KMS-11 (cell line): Measurements from ENCODE around the gene HOXD8.

ENCODE experiments used
- H2AFZ ChIP-seq: fragments of 200-600 bp; sonication (generic); 2 replicates; pipeline ENCODE4 v1.6.1; 2016; ENCODE audit warnings: antibody characterized with exemption, mixed run types, low read depth
- H3K27ac ChIP-seq: fragments of 200-600 bp; sonication (generic); 2 replicates; pipeline ENCODE4 v1.6.1; 2016; ENCODE audit warnings: mild to moderate bottlenecking, mixed run types
- H3K27me3 ChIP-seq: fragments of 200-600 bp; sonication (generic); 2 replicates; pipeline ENCODE4 v1.6.1; 2017; ENCODE audit warnings: mild to moderate bottlenecking, low read depth, mixed run types, moderate library complexity; ENCODE audit not compliant: insufficient read depth
- H3K36me3 ChIP-seq: fragments of 200-600 bp; sonication (generic); 2 replicates; pipeline ENCODE4 v1.6.1; 2017; ENCODE audit warnings: mild to moderate bottlenecking, mixed run types; ENCODE audit not compliant: insufficient read depth
- H3K4me1 ChIP-seq: fragments of 200-600 bp; sonication (generic); 2 replicates; pipeline ENCODE4 v1.6.1; 2016; ENCODE audit warnings: mild to moderate bottlenecking, low read depth, mixed run types; ENCODE audit not compliant: poor library complexity, severe bottlenecking
- H3K4me2 ChIP-seq: fragments of 200-600 bp; sonication (generic); 2 replicates; pipeline ENCODE4 v1.7.0; 2016; ENCODE audit warnings: mild to moderate bottlenecking, mixed run types
- H3K4me3 ChIP-seq: fragments of 200-600 bp; sonication (generic); IDR thresholded peaks from 2 replicates; pipeline ENCODE4 v1.6.1; 2017; ENCODE audit warnings: low read depth, low read length, mixed read lengths; ENCODE audit not compliant: insufficient read depth
- H3K79me2 ChIP-seq: fragments of 200-600 bp; sonication (generic); 2 replicates; pipeline ENCODE4 v1.6.1; 2016; ENCODE audit warnings: low read depth, mixed run types; ENCODE audit not compliant: insufficient read depth
- H3K9ac ChIP-seq: fragments of 200-600 bp; sonication (generic); 2 replicates; pipeline ENCODE4 v1.6.1; 2016; ENCODE audit warnings: mild to moderate bottlenecking, mixed run types
- H4K20me1 ChIP-seq: fragments of 200-600 bp; sonication (generic); 2 replicates; pipeline ENCODE4 v1.6.1; 2016; ENCODE audit warnings: mild to moderate bottlenecking, mixed run types; ENCODE audit not compliant: insufficient read depth
- TF ChIP-seq, protein P1 (sequence below): fragments of 200-600 bp; sonication (generic); conservative IDR thresholded peaks from 2 replicates; pipeline ENCODE4 v1.6.1; 2017; ENCODE audit warnings: low read depth, mild to moderate bottlenecking, antibody characterized with exemption, low read length, moderate library complexity, mixed read lengths

Gene HOXD8

DNA sequence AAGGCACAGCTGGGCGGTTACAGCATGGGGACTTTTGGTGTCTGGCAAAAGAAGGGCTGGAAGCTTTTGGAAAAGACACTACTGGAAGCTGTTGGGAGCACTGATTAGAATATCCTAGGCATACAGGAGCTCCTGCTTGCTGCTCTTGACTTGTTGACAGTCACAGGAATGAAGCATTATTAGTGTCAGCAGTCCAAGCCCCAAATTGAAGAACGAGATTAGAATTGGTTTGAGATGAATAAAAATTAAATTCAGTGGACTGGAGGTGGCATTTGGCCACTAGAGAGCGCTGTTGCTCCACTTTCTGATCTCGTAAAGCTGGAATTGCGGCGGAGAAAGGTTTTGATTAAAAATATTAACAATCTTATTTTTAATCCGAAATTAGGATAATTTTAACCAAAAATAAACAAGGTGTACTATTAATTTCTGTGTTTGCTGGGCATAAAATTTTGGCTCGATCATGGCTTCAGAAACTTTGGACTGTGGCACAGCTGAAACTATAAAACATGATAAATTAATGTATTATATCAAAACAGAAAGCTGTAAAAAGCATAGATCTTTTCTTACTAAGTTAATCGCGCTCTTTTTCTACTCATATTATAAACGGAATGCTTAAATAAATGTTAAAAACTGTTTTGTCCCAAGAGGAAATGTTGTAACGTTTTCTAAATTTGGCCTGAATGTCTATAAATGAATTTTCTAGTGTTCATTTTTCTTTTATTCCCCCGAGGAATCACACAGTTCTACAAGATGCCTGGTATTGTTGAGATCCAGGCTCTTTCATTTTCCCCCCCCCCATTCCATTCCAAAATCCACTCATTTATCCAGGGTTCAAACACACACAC lies 2.4 kb upstream of the HOXD8 start:
- H3K4me1 ChIP-seq = no peaks in the 10 kb centered on the region
- H3K79me2 ChIP-seq = no peaks in the 10 kb centered on the region
- no peaks in the 10 kb centered on the region for H3K36me3 ChIP-seq
- H3K4me2 ChIP-seq = peak overlapping the region; percentile 33
- H3K9ac ChIP-seq = no peak overlapping the region
- TF ChIP-seq, protein P1, sequence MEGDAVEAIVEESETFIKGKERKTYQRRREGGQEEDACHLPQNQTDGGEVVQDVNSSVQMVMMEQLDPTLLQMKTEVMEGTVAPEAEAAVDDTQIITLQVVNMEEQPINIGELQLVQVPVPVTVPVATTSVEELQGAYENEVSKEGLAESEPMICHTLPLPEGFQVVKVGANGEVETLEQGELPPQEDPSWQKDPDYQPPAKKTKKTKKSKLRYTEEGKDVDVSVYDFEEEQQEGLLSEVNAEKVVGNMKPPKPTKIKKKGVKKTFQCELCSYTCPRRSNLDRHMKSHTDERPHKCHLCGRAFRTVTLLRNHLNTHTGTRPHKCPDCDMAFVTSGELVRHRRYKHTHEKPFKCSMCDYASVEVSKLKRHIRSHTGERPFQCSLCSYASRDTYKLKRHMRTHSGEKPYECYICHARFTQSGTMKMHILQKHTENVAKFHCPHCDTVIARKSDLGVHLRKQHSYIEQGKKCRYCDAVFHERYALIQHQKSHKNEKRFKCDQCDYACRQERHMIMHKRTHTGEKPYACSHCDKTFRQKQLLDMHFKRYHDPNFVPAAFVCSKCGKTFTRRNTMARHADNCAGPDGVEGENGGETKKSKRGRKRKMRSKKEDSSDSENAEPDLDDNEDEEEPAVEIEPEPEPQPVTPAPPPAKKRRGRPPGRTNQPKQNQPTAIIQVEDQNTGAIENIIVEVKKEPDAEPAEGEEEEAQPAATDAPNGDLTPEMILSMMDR = peak; percentile 96
- H3K27ac ChIP-seq = no peak overlapping the region
- no peak overlapping the region for H3K4me3 ChIP-seq
- no peaks in the 10 kb centered on the region for H4K20me1 ChIP-seq
- H3K27me3 ChIP-seq = no peaks in the 10 kb centered on the region
- no peak overlapping the region; the same call in 1 of the 2 replicates for H2AFZ ChIP-seq

DNA sequence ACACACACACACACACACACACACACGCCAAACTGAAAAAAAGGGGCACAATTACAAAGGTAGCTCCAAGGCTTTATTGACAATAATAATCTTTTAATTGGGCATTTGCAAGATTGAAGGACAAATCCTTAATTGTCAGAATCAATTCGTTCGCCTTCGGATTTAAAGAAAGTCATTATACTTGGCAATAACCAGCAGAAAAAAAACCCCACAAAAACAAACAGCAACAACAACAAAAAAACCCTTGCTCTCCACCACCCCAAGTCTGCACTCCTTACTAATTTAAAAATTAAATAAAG lies 1.8 kb upstream of the HOXD8 start:
- Histone ChIP-seq H4K20me1 (no peaks in the 10 kb centered on the region), H3K36me3 (no peaks in the 10 kb centered on the region), H3K27ac (no peak overlapping the region), H2AFZ (no peak overlapping the region), H3K4me2 (no peak overlapping the region), H3K27me3 (no peaks in the 10 kb centered on the region), H3K9ac (no peak overlapping the region), H3K4me3 (no peak overlapping the region), H3K4me1 (no peaks in the 10 kb centered on the region), H3K79me2 (no peaks in the 10 kb centered on the region)
- TF ChIP-seq, protein P1 = no peak

DNA sequence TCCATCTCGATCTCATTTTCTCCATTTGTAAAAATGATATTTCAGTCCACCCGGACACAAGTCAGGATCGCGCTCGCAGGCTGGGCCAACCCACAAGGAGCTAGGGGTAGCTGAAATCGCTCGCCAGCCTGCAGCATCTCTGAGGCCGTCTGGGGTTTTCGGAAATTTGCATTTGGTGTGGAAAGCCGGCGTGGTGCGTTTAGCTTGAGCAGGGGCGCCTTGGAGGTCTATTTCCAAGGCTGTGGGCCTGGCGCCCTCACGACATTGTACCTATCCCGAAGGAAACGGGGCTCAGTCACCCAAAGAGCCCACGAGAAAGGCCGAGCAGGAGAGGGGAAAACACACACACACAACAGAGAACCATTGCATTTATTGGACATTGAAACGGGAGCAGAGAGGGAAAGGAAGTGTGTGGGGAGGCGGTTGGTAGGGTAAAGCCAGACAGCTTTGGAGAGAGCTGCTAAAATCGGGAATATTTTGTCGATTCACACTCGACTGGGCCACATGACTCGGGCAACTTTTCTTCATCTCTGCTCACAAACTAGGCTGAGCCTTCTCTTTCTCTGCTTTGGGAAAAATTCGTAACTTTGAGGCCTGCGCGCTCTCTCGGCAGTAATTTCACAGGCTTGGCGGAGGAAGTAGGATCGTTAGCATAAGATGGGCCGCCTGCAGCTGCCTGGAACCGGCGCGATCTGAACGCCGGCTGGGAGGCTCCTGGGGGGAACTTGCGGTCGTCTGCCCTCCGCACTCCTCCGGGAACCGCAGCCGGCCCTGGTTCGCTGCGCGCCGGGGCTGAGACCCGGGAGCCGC lies 1.1 kb upstream of the HOXD8 start:
- H4K20me1 ChIP-seq = no peaks in the 10 kb centered on the region
- H3K4me3 ChIP-seq = no peak overlapping the region
- H3K27ac ChIP-seq = no peak overlapping the region
- H2AFZ ChIP-seq = no peak overlapping the region
- H3K79me2 ChIP-seq = no peaks in the 10 kb centered on the region
- TF ChIP-seq, protein P1 = no peak
- no peaks in the 10 kb centered on the region for H3K4me1 ChIP-seq
- no peak overlapping the region for H3K4me2 ChIP-seq
- H3K9ac ChIP-seq = no peak overlapping the region
- no peaks in the 10 kb centered on the region for H3K36me3 ChIP-seq
- H3K27me3 ChIP-seq = no peaks in the 10 kb centered on the region

DNA sequence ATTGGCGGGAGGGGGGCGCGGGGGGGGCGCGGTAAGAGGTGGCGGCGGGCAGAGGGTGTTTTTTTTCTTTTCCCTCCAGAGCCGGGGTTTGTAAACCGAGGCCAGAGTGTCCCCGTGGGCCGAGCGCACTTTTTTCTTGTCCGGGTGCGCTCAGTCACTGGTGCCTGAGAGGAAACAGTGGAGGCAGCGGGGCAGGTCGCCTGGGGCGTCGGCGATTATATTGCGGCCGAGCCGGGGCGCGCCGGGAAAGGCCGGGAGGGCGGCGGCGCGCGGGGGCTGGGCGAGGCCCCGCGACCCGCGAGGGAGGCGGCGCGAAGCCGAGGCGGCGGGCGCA lies 275 bp downstream of the HOXD8 start:
- H3K79me2 ChIP-seq = no peaks in the 10 kb centered on the region
- no peaks in the 10 kb centered on the region for H3K36me3 ChIP-seq
- H3K4me1 ChIP-seq = peaks cover 1% of the 10 kb centered on the region
- no peaks in the 10 kb centered on the region for H4K20me1 ChIP-seq
- TF ChIP-seq, protein P1 = no peak
- no peak overlapping the region for H3K9ac ChIP-seq
- H3K27ac ChIP-seq = no peak overlapping the region
- H3K4me2 ChIP-seq = no peak overlapping the region
- H2AFZ ChIP-seq = no peak overlapping the region
- H3K4me3 ChIP-seq = no peak overlapping the region
- no peaks in the 10 kb centered on the region for H3K27me3 ChIP-seq
